Mesothelial cell of epicardium (in vitro differentiated cells): ENCODE data around the gene ZNF664. TPM values are rescaled to one million over a fixed set of nuclear protein-coding genes. Genes with fewer than 3 reads are reported as not detected.

ENCODE experiments used
- DNase-seq, 2 experiments: peaks; one replicate each; pipeline ENCODE4 v3.0.0; 2021; ENCODE audit warnings: low spot score in 2 of 2; ENCODE audit not compliant: unreplicated experiment in 2 of 2
- H3K27ac Mint-ChIP-seq: 2 replicates; pipeline ENCODE4 v1.8.0; 2021; ENCODE audit warnings: mixed read lengths
- H3K27me3 Mint-ChIP-seq: 2 replicates; pipeline ENCODE4 v1.8.0; 2021; ENCODE audit warnings: low read depth, mixed read lengths
- H3K36me3 Mint-ChIP-seq: 2 replicates; pipeline ENCODE4 v1.8.0; 2021; ENCODE audit warnings: mixed read lengths
- H3K4me1 Mint-ChIP-seq: 2 replicates; pipeline ENCODE4 v1.8.0; 2021; ENCODE audit warnings: mixed read lengths
- H3K4me3 Mint-ChIP-seq: 2 replicates; pipeline ENCODE4 v1.8.0; 2021; ENCODE audit warnings: mild to moderate bottlenecking, moderate library complexity, mixed read lengths
- H3K9me3 Mint-ChIP-seq: 2 replicates; pipeline ENCODE4 v1.8.0; 2021; ENCODE audit warnings: mixed read lengths
- CTCF ChIP-seq: fragments of 200-600 bp; sonication (generic); IDR thresholded peaks from one replicate; pipeline ENCODE4 v1.5.0; 2021; ENCODE audit warnings: antibody characterized with exemption; ENCODE audit not compliant: unreplicated experiment
- total RNA-seq: library from RNA; stranded (reverse); gene quantifications from 3 replicates; pipeline ENCODE4 v1.2.1, GENCODE V29; 2021

The ZNF664 gene
- total RNA-seq, 1 donor from 2014 or later = 112 TPM

- Mint-ChIP-seq H3K4me3 (no peak overlapping the region), H3K36me3 (peaks cover 44% of the 10 kb centered on the region), H3K9me3 (peaks cover 13% of the 10 kb centered on the region)
These were observed 37.1 kb upstream of the ZNF664 start for GRCh38 chr12:123935956-123936355.

GRCh38 chr12:123936471-123936870, 36.5 kb upstream of the ZNF664 start:
- no peak for DNase-seq
- H3K27me3 Mint-ChIP-seq = no peaks in the 10 kb centered on the region
- H3K4me3 Mint-ChIP-seq = no peak overlapping the region
- peaks cover 14% of the 10 kb centered on the region for H3K4me1 Mint-ChIP-seq
- H3K27ac Mint-ChIP-seq = no peak overlapping the region
- H3K9me3 Mint-ChIP-seq = peaks cover 13% of the 10 kb centered on the region
- no peak for TF ChIP-seq CTCF
- peaks cover 46% of the 10 kb centered on the region for H3K36me3 Mint-ChIP-seq

More at GRCh38 chr12:123935956-123936355, 37.1 kb upstream of the ZNF664 start:
- no peak for TF ChIP-seq CTCF
- Mint-ChIP-seq H3K4me1 (peaks cover 14% of the 10 kb centered on the region), H3K27ac (no peak overlapping the region), H3K27me3 (no peaks in the 10 kb centered on the region)
- DNase-seq = no peak

DNA sequence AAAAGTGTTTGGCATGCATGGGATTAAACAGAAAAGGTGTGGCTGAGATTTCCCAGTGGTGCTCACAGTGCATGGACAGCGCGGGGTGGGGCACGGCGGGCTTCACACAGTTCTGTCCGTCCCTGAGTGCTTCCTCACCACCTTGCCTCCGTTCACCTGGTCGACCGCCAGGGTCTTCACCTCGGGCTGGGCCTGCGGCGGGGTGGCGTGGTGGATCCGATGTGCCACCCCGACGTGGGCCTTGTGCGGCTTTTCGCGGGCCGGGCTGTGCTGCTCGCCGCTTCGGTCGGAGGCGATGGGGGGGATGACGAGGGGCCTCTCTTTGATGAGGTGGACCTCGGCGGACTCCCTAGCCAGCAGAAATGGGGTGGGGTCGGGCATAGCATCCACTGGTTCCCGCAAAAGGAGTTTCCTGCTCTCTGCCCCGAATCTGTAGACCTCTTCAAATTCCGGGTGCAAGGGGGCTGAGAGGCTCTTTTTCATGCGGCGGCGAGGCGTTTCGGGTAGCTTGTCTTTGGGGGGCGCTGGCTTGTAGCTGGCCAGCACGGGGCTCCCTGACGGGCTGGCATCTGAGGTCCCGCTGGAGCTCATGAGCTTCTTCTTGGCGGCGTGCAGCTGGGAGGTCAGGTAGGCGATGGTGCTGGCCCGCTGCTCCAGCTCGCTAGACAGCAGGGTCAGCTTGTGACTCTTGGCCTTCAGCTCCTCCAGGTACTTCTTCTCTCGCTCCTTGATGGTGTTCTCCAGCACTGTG, 35.9 kb upstream of the ZNF664 start:
- Mint-ChIP-seq H3K4me1 (peaks cover 14% of the 10 kb centered on the region), H3K9me3 (peaks cover 7% of the 10 kb centered on the region), H3K36me3 (peaks cover 46% of the 10 kb centered on the region), H3K4me3 (no peak overlapping the region), H3K27ac (no peak overlapping the region), H3K27me3 (no peaks in the 10 kb centered on the region)
- no peak for DNase-seq
- TF ChIP-seq CTCF = no peak

- no peak for DNase-seq
- Mint-ChIP-seq H3K36me3 (peaks cover 48% of the 10 kb centered on the region), H3K9me3 (no peaks in the 10 kb centered on the region), H3K27ac (peak overlapping the region; percentile 78), H3K4me3 (no peak overlapping the region), H3K27me3 (no peaks in the 10 kb centered on the region), H3K4me1 (peaks cover 14% of the 10 kb centered on the region)
- TF ChIP-seq CTCF = no peak
These were observed 35.1 kb upstream of the ZNF664 start for GRCh38 chr12:123937707-123938591.

- H3K4me3 Mint-ChIP-seq = no peak overlapping the region
- peak overlapping the region; percentile 78 for H3K27ac Mint-ChIP-seq
- peaks cover 14% of the 10 kb centered on the region for H3K4me1 Mint-ChIP-seq
- H3K36me3 Mint-ChIP-seq = peaks cover 41% of the 10 kb centered on the region
- DNase-seq = no peak
- no peaks in the 10 kb centered on the region for H3K9me3 Mint-ChIP-seq
- no peak for TF ChIP-seq CTCF
- H3K27me3 Mint-ChIP-seq = no peaks in the 10 kb centered on the region
These were observed 34.1 kb upstream of the ZNF664 start for GRCh38 chr12:123938679-123939480.
